Sigmoid colon (tissue), 7 donors: ENCODE data around the gene CHST8. TPM values are rescaled to one million over a fixed set of nuclear protein-coding genes. Genes with fewer than 3 reads are reported as not detected.
A peak's percentile ranks its signal among the peaks of the same experiment; 100 is the strongest.

Source experiments
- DNase-seq: peaks from one replicate; pipeline ENCODE4 v3.0.0-alpha.2; 2019
- H3K27ac ChIP-seq, 4 donors: fragments of 200-600 bp; sonication (generic); one replicate each; pipeline ENCODE4 v1.5.1; 2016 to 2019; ENCODE audit warnings: mild to moderate bottlenecking in 1 of 4
- H3K27me3 ChIP-seq, 3 donors: fragments of 200-600 bp; sonication (generic); one replicate each; pipeline ENCODE4 v1.5.1; 2019; ENCODE audit warnings: mild to moderate bottlenecking in 1 of 3
- H3K36me3 ChIP-seq, 4 donors: fragments of 200-600 bp; sonication (generic); one replicate each; pipeline ENCODE4 v1.5.1; 2016 to 2019
- H3K4me1 ChIP-seq, 4 donors: fragments of 200-600 bp; sonication (generic); one replicate each; pipeline ENCODE4 v1.5.1; 2017 to 2019
- H3K4me3 ChIP-seq, 4 donors: fragments of 200-600 bp; sonication (generic); one replicate each; pipeline ENCODE4 v1.5.1; 2017 to 2019; ENCODE audit warnings: mild to moderate bottlenecking in 2 of 4, moderate library complexity in 1 of 4
- H3K9me3 ChIP-seq, 4 donors: fragments of 200-600 bp in 3 of 4; sonication (generic) in 3 of 4; one replicate each; pipeline versions ENCODE4 v1.5.1 to v1.6.1; 2013 to 2019
- EP300 ChIP-seq, 4 donors: sonication (generic); formaldehyde crosslinking; IDR thresholded peaks; one replicate each; pipeline ENCODE4 v1.6.1; 2017; ENCODE audit warnings: antibody characterized with exemption in 4 of 4
- POLR2A ChIP-seq, 2 donors: fragments of 450-650 bp; IDR thresholded peaks; one replicate each; pipeline ENCODE4 v1.6.1; 2016; ENCODE audit warnings: antibody characterized with exemption in 2 of 2, mild to moderate bottlenecking in 2 of 2, moderate library complexity in 2 of 2
- POLR2AphosphoS5 ChIP-seq, 4 donors: sonication (generic); formaldehyde crosslinking; IDR thresholded peaks; one replicate each; pipeline ENCODE4 v1.6.1; 2017; ENCODE audit warnings: antibody characterized with exemption in 4 of 4
- WGBS, 2 donors: extraction: QIAGEN DNeasy Blood & Tissue Kit; methylation state at CpG; one replicate each; pipeline ENCODE4 v1.1.7; 2013; 5-methylcytosine and 5-hydroxymethylcytosine counted together
- intact Hi-C: fragments of 100-400 bp; cut with DNase I; formaldehyde crosslinking; loops from one replicate; pipeline ENCODE4 v1.15.1; 2023
- polyA plus RNA-seq, 3 donors: library from polyadenylated mRNA; stranded (reverse); fragments of 200-250 nt; gene quantifications; one replicate each; pipeline ENCODE4 v1.2.3, GENCODE V29; 2013
- total RNA-seq, 4 donors: library from RNA; depleted of rRNA; stranded (reverse); fragments of >200 nt; gene quantifications; one replicate each; pipeline ENCODE4 v1.1.0, GENCODE V29; 2016
- TF ChIP-seq, protein P1 (sequence below), 4 experiments: fragments of 450-650 bp in 3 of 4; fragments of 200-600 bp in 1 of 4; IDR thresholded peaks; one replicate each; pipeline ENCODE4 v1.5.1; 2016 to 2019; ENCODE audit warnings: antibody characterized with exemption in 4 of 4, mild to moderate bottlenecking in 3 of 4, moderate library complexity in 2 of 4
- donor health status: healthy with polysubstance abuse.
- donor health status: Bipolar disorder and iron deficiency.
- donor health status: healthy.

Gene CHST8
- total and polyA plus RNA-seq, 7 donors, result 0.35 to 0.60 (median 0.36) TPM; not detected in 4

- no peak overlapping the region for H3K27ac ChIP-seq
- DNase-seq, result peak; percentile 57
- no peaks in the 10 kb centered on the region for H3K36me3 ChIP-seq
- no peaks in the 10 kb centered on the region for H3K27me3 ChIP-seq
- no peak overlapping the region for H3K4me3 ChIP-seq
- H3K4me1 ChIP-seq, result no peaks in the 10 kb centered on the region
- WGBS, 2 donors, result 69 to 77% methylated on average over 14 of the region's 14 CpGs
- TF ChIP-seq EP300 (IDR thresholded peaks at IDR 0.05) (no peak), POLR2A (IDR thresholded peaks at IDR 0.05) (no peak), POLR2AphosphoS5 (IDR thresholded peaks at IDR 0.05) (no peak)
- TF ChIP-seq, protein P1, sequence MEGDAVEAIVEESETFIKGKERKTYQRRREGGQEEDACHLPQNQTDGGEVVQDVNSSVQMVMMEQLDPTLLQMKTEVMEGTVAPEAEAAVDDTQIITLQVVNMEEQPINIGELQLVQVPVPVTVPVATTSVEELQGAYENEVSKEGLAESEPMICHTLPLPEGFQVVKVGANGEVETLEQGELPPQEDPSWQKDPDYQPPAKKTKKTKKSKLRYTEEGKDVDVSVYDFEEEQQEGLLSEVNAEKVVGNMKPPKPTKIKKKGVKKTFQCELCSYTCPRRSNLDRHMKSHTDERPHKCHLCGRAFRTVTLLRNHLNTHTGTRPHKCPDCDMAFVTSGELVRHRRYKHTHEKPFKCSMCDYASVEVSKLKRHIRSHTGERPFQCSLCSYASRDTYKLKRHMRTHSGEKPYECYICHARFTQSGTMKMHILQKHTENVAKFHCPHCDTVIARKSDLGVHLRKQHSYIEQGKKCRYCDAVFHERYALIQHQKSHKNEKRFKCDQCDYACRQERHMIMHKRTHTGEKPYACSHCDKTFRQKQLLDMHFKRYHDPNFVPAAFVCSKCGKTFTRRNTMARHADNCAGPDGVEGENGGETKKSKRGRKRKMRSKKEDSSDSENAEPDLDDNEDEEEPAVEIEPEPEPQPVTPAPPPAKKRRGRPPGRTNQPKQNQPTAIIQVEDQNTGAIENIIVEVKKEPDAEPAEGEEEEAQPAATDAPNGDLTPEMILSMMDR (IDR thresholded peaks at IDR 0.05), result no peak
- intact Hi-C loops, result no loop called here
- H3K9me3 ChIP-seq, result no peaks in the 10 kb centered on the region
These were observed 77.1 kb downstream of the CHST8 start for GRCh38 chr19:33698576-33699435.

DNA sequence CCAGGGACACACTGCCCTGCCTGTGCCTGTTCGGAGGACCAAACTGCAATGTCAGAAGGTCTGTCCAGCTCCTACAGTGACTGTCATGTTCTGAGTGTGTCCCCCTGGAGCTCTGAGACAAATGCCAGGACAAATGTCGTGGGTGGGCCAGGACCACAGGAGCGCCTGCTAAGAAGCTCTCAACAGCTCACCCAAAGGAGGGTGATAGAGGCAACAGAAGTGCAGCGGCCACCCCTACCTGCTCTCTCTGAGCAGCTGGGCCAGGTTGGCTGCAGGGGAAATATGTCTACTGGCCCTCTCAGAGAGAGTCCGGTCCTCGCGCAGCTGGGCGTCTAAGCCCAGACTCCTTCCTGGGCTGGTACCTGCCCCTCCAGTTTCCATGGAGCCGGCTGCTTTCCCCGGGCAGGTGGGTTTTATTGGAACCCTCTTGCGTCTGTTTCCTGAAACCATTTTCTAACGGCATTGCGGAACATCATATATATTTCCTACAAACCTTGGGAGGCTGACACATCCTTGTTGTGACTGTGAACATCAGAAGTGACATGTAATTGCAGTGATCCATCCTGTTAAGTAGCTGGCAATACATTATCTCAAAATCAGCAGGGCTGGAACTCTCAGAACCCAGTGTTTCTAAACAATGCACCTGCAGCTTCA, 78.1 kb downstream of the CHST8 start:
- Histone ChIP-seq H3K27ac (no peak overlapping the region), H3K4me3 (no peak overlapping the region), H3K4me1 (no peaks in the 10 kb centered on the region), H3K36me3 (no peaks in the 10 kb centered on the region), H3K27me3 (no peaks in the 10 kb centered on the region), H3K9me3 (no peaks in the 10 kb centered on the region)
- TF ChIP-seq EP300 (IDR thresholded peaks at IDR 0.05), result no peak
- TF ChIP-seq POLR2A (IDR thresholded peaks at IDR 0.05), result no peak
- no peak for TF ChIP-seq POLR2AphosphoS5 (IDR thresholded peaks at IDR 0.05)
- TF ChIP-seq, protein P1 (IDR thresholded peaks at IDR 0.05), result no peak
- WGBS, 2 donors, result 76 to 79% methylated on average over 13 of the region's 13 CpGs
- intact Hi-C loops, result no loop called here
- peak; percentile 40 for DNase-seq

DNA sequence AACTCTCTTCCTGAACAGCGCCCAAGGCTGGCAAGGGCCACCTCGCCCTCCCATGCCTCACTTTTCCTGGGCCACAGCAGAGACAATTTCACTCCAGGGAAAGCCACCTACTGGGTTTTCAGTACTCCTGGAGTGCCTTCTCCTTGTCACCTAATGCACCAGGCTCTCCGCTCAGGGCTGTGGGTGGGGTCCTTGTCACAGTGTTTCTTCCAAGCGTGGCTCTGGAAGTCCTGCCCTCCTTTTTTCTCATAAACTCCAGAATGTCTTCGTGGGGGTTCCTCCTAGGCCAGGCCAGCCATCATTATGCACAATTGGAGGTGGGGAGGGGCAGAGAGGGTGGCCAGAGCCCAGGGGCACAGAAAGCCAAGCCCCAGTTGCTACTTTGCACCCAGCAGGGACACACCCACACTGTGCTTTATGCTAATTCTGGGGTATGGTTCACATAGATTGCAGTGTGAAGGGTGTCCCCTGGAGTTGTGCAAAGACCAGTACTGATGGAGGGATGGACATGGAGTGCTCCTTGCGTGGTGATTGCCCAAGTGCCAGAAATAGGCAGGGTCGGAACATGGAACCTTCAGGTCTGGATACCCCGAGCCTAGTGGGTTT, 78.8 kb downstream of the CHST8 start:
- no peak for TF ChIP-seq EP300 (IDR thresholded peaks at IDR 0.05)
- TF ChIP-seq, protein P1 (IDR thresholded peaks at IDR 0.05), result no peak
- no peak for TF ChIP-seq POLR2AphosphoS5 (IDR thresholded peaks at IDR 0.05)
- no peak for TF ChIP-seq POLR2A (IDR thresholded peaks at IDR 0.05)
- intact Hi-C loops, result no loop called here
- no peaks in the 10 kb centered on the region for H3K27me3 ChIP-seq
- no peak overlapping the region for H3K4me3 ChIP-seq
- H3K27ac ChIP-seq, result no peak overlapping the region
- H3K9me3 ChIP-seq, result no peaks in the 10 kb centered on the region
- 61 to 75% methylated on average over 8 of the region's 8 CpGs for WGBS, 2 donors
- H3K36me3 ChIP-seq, result no peaks in the 10 kb centered on the region
- no peak for DNase-seq
- no peaks in the 10 kb centered on the region for H3K4me1 ChIP-seq

DNA sequence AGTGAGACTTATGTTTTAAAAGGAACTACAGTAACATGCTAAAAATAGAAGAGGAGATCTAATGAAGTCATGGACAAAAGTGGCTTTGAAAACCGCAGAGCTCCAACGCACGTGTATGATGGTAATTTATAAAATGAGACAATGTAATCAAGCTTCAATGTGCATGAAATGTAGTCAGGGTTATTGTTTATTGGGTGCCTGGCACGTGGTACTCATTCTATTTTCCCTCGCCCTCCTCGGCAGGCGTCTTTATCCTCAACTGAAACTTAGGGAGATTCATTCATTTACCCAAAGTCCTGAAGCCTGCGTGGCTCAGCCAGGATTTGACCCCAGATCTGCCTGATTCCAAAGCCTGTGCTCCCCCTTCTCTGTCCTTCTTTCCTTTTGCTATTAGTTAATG, 79.8 kb downstream of the CHST8 start:
- no peak for DNase-seq
- no peaks in the 10 kb centered on the region for H3K27me3 ChIP-seq
- TF ChIP-seq POLR2AphosphoS5 (IDR thresholded peaks at IDR 0.05), result no peak

More for the DNA sequence above, 79.8 kb downstream of the CHST8 start:
- Histone ChIP-seq H3K36me3 (no peaks in the 10 kb centered on the region), H3K4me1 (no peaks in the 10 kb centered on the region), H3K27ac (no peak overlapping the region), H3K4me3 (no peak overlapping the region), H3K9me3 (no peaks in the 10 kb centered on the region)
- intact Hi-C loops, result no loop called here
- WGBS, 2 donors, result 63 to 75% methylated on average over 8 of the region's 8 CpGs
